Stromal cell of bone marrow (primary cell): ENCODE results near the gene FAM219A.
A peak's percentile ranks its signal among the peaks of the same experiment; 100 is the strongest.
"Not testable (repeated sequence)": the region's sequence is repeated elsewhere in the genome, so short reads cannot be mapped to it uniquely, and the experiment has no call there.

ENCODE experiments used
- DNase-seq: peaks from one replicate; pipeline ENCODE4 v3.0.0-alpha.2; 2012; ENCODE audit warnings: low read depth

The FAM219A gene

DNA sequence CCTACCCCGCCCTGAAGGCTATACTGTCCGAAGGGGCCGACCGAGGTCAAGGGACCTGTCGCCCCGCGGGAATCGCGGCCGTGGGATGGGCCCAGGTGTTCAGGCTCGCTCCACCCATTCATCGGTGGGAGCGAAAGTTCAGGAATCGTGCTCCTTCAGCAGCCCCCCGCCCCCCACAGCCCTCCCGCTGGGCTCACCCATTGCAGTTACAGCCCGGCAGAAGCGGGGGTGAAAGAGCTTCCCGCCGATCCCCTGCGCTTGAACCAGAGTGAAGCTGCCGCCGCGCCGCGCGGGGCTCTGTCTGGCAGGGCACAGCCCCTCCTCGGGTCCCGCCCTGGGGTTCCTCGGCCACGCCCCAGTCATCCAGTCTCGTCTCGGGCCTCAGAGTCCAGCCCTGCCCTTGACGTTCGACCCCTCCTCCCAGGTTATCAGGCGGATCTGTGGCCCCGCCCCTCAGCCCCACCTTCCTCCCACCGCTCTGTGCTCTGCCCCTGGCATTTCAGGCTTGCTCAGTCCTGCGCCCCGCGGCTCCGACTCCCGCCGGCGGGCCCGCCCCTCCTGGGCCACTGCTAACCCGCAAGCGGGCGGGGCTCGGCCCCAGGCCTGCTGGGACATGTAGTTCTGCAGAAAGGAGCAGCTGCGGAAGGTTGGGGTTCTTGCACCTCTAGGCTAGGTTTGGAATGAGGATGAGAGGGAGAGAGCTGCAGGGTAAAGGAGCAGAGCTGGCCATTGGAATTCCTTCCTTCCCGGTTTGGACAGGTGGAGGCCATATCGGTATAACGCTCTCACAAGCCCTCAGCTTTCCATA, 81.6 kb downstream of the FAM219A start, which contains the start of gene MYORG:
Gene MYORG, minus strand, starts transcription at position 303 of the 808 bp plus-strand sequence. CDS start 3,955 bp downstream, outside the sequence.
- peak; percentile 54 for DNase-seq

DNA sequence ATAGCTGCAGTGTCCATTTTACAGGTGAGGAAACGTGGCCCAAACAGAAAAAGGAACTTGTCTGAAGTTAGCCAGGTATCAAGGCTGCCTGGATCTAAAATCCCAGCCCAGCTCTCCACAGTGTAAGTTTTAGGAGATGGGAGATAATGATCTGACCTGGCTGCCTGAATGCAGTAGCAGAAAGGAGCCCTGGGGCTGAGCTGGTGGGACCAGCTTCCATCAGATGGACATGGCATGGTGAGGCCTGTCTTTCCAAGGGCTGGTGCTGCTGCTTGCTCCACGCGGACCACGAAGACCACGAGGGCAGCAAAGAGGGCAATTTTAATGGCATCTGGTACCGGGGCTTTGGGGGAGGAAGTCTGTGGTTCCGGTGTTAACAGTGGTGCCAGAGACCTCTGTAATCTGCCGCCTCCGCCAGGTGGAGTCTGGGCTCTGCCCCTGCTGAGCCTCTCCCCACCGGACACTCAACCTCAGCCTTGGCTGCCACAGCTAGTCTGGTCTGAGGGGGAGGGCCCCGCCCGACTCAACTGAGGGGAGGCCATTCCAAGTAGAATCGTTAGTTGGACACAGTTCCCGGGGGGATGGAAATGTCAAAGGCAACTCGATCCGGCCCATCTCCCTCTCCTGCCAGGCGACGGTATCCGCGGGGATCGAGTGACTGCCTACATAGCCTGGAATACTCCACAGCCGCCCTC, 82.3 kb downstream of the FAM219A start:
- no peak for DNase-seq

DNA sequence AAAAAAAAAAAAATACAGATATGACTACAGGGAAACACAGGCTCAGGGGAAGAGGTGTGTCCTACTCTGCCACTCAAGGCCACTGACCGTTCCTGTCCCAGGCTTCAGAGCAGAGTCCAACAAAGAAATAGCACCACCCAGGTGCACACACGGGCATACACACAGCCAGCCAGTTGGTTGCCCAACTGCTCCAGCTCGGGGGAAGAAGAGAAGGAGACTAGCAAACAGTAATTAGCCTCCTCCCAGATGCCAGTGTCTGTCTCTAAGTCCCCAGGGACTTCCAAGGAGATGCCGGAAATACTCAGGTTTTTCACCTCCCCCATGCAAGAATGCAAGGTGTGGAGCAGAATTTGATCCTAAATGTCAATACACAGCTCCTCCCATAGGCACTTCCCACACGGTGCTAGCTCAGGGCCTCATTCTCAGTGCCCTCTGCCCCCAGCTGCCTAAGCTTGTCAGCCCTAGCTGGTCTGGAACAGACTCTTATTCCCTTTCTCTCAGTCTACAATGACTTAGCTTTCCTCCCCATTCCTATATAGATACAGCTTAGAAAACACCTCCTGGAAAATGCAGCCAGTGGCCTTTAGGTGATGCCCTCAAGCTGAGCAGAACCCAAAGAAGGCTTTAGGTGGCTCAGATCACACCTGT, 83.3 kb downstream of the FAM219A start:
- DNase-seq, result no peak

DNA sequence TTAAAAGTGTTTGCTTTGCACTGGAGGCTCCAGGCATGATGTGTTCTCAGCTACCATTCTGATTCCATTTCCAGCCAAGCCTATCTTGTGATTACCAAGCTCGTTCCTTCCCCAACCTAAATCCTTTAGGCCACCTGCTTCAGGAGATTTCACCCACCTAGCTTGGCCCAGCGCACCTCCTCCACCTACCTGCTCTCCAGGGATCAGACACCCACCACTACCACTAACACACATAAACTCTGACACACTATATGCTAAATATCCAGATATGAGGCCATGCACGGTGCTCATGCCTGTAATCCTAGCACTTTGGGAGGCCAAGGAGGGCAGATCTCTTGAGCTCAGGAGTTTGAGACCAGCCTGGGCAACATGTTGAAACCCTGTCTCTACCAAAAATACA, 84.0 kb downstream of the FAM219A start:
- no peak for DNase-seq

DNA sequence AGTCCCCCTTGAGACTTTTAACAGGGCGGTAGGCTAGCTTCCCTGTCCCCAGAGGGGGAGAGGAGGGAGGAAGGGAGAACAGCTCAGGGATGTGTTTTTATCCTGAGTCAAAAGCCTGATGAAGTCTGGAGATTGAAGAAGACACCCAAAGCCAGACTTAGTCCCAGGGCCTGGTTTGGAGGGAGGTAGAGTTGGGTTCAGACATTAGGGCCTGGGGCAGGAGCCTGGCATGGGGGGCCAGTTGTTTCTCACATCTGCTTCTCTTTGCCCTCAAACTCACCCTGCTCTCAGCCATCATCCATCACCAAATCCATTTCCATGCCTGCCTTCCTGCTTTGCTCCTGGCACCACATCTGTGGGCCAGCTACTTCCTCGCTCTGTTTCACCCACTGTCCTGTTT, 84.6 kb downstream of the FAM219A start:
- no peak for DNase-seq

DNA sequence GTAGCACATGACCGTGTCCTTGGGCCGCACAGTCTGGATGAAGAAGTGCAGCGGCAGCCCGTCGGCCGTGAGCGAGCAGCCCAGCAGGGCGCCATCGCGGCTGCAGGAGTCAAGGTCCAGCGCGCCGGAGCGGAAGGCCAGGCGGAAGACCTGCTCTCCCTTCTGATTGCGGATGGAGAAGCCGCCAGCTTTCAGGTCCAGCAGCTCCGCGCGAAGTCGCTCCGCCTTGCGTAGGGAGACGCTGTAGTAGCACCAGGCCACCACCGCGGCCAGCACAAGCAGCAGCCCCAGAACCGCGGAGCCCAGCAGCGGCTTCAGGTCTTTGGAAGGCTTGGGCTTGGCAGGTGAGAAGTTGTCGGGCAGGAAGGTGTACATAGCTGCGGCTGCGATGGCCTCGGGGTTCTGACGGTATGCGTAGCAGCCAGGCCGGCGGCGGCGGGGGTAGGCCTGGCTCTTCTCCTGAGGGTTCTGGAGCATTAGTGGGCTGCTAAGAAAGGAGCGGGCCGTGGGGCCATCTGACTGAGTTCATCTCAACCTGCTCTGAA, 85.8 kb downstream of the FAM219A start:
- no peak for DNase-seq

DNA sequence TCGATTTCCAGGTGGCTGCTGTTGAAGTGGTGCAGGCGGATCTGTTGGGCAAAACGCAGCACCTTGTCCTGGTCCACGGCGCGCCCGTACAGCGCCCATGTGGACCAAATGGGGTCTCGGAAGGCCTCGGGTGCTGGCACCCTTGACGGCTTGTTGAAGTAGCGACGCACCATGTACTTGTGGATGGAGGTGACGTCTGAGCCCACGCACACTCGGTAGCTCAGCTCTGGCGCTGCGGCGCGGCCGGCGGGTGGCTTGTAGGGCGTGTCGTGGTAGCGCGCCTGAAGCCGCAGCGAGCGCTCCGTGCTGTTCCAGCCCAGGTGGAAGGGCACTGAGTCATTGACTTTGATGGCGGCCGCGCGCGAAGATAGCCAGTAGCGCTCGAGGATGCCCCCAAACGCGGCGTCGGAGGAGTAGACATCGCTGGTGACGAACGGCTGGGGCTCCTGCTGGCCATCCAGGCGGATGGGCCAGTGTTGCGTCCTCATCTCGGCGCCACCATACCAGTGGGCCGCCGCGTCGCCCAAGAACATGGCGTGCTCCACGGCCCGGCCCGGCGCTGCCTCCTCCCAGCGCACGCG, 86.4 kb downstream of the FAM219A start:
- DNase-seq, result no peak

DNA sequence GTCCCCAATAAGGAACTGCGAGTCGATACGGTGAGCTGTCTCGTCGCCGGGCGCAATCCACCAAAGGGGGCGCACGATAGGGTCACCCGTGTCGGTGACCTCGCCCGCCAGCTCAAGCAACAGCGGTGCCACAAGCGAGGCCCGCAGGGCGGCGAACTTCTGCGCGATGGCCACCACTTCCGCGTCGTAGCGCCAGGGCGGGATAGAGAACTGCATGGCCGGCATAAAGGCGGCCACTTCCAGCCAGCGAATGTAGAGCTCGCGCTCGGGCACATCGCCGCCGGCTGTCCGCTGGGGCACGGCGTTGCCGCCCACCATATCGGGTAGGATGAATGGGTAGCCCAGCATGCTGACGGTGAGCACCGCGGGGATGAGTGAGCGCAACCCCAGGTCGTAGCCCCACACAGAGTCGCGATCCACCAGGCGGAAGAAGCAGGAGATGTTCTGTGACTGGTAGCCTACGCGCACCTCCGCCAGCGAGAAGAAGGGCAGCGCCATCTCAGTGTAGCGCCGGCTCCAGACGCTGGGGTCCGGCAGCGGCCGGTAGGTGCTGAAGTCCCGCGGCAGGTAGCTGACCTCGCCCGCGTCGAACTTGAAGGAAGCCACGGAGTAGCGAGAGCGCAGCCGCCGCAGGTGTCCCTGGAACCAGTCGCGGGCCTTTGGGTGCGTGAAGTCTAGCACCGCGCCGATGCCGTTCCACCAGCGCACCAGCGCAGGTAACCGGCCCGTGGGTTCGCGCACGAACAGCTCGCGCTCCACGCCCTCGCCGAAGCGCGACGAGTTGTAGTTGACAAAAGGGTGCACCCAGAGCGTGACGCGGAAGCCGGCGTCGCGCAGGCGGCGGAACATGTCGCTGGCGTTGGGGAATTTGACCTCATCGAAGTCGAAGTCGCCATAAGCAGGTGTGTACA, 87.1 kb downstream of the FAM219A start:
- no peak for DNase-seq

DNA sequence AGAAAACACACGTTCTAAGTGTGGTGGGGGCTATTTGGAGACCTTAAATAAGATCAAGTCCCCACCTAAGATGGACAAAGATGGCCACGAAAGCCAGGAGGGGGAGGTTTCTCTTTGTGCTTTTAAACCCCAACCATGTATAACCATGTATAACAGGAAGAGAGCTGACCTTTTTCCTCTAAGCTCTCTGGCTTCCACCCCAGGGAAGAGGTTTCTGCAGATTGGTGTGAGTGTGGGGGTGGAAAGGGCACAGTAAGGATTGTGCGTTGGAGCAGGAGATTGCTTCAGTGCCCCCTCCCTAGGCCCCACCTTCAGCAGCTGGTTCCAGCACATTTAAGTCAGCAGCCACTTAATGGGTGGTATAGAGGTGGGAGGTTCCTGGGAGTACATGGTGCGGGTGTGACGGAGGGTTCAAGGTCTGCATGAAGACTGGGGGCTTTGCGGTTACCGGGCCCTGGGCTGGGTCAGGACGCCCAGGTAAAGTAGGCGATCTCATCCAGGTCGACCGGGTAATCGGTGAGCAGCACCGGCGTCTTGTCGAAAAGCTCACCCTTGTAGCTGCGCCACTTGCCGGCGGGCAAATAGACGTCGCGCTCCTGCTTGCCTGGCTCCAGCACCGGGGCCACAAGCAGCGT, 87.9 kb downstream of the FAM219A start:
- DNase-seq, result no peak

DNA sequence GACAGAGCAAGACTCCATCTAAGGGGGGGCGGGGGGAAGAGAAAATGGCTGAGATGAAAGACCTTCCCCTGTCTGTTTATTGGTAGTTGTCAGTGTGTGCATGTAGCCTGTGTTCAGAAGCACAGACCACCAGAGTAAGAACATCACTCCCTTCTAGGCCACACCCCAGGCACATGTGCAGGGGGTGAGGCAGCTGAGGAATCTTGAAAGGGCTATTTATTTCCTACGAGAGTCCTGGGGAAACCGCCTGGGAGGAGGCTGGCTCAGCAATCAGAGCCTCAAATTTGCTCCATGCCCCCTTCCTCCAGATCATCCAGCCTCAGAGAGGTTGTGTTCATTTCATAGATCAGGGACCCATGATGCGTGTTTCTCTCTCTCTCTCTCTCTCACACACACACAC, 88.7 kb downstream of the FAM219A start:
- DNase-seq, result no peak

DNA sequence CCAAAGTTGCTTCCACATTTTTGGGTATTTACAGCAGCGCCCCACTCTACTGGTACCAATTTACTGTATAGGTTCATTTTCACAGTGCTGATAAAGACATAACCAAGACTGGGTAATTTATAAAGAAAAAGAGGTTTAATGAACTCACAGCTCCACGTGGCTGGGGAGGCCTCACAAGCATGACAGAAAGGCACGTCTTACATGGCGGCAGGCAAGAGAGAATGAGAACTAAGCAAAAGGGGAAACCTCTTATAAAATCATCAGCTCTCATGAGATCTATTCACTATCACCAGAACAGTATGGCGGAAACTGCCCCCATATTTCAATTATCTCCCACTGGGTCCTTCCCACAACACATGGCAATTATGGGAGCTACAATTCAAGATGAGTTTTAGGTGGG, 89.6 kb downstream of the FAM219A start:
- DNase-seq, result not testable (repeated sequence)

DNA sequence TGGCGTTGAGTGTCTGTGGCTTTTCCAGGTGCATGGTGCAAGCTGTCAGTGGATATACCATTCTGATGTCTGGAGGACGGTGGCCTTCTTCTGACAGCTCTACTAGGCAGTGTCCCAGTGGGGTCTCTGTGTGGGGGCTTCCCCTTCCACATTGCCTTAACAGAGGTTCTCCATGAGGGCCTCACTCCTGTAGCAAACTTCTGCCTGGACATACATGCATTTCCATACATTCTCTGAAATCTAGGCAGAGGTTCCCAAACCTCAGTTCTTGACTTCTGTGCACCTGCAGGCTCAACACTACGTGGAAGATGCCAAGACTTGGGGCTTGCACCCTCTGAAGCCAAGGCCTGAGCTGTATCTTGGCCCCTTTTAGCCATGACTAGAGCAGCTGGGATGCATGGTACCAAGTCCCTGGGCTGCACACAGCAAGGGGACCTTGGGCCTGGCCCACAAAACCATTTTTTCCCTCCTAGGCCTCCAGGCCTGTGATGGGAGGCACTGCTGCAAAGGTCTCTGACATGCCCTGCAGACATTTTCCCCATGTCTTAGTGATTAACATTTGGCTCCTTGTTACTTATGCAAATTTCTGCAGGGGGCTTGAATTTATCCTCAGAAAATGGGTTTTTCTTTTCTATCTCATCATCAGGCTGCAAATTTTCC, 90.5 kb downstream of the FAM219A start:
- not testable (repeated sequence) for DNase-seq

DNA sequence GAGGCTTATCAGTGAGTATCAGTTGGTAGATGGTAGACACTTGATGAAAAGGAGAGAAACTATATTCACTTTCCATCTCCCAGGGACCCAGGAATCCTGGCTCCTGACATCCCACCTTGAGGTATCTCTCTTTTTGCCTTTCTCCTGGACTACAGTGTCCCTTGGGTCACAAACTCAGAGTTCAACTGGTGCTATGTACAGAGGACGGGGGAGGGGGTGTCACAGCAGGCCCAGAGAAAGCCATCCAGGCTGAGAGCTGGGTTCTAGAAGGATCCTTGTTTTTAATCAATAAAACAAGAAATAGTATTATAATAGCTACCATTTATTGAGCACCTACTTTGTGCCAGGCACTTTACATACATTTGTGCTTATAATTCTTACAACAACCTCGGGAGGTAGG, 92.0 kb downstream of the FAM219A start:
- no peak for DNase-seq

DNA sequence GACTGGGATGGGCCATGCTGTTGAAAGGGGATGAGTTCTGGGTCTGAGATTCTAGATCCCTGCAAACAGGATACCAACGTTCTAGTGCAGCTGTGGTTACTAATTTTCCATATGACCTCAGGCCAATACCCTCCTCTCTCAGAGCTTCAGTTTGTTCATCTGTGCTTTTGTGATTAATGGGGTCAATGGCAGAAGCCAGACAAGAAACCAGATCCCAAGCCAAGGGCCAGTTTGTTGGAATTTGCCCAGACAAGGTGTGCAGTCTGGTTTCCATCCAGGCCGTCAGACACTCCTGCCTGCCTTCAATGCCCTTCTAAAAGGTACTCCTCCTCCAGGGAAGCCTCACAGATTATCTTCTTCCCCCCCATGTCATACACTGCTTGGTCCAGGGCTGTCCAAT, 93.1 kb downstream of the FAM219A start:
- DNase-seq, result no peak

DNA sequence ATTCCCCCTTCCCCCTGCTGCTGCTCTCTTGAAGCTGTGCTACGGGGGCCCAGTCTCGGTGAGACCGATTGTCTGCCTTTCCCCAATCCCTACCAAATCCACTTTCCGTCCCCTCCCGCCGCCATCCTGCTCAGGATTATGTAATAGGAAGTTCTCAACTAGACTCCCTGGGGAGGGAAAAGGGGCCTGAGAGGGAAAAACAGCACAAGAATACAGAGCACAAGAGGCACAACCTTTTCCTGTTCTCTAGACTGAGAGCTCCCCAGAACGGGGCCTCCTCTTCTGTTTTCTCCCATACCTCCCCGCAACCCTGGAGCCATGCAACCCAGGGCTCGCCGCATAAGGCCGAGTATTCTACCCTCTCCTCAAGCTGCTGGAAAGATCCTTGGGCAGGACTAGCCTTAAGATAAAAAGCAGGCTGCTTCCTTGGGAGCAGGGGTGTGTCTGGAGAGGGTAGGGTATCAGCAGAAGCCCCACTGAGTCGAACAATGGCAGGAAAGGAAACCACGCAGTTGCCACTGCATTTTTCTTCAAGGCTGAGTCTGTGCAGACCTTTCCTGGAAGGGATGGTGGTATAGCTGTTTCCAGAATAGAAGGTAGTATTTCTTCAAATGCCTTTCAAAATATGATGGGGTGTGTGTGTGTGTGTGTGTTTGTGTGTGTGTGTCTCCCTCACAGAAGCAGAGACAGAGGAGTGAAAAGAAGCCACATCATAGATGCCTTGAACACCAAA, 94.6 kb downstream of the FAM219A start:
- no peak for DNase-seq

DNA sequence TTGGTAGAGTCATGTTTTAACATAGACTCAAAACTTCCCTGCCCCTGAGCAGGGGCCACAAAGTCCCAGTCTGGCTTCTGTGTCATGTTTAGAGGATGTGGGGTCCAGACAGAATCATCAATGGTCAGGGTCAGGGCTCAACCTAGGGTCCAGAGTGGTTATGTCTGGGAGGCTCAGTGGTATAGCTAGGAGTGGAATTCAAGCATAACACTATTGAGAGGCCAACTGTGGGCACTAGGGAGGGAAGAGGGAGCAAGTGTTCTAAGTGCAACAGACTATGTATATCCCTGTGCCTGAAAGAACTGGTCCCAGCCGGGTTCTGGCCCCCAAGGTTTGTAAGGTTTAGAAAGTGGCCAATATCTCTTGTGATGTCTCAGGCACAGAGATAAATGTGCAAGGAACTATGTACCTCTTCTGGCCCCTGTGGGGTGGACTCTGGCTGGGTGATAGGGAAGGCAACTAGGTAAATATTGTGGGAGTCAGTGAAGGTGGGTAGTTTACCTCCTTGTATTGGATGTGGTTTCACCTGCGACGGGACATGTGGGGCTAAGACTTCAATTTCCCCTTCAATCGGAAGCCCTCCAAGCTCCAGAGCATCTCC, 95.7 kb downstream of the FAM219A start:
- DNase-seq, result no peak

DNA sequence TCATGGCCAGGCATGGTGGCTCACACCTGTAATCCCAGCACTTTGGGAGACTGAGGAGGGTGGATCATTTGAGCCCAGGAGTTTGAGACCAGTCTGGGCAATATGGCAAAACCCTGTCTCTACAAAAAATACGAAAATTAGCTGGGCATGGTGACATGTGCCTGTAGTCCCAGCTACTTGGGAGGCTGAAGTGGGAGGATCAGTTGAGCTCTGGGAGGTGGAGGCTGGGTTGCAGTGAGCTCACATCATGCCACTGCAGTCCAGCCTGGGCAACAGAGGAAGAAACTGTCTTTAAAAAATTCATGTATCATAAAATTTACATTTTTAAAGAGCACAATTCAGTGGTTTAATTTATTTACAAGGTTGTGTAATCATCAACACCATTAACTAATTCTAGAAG, 105.4 kb downstream of the FAM219A start:
- DNase-seq, result not testable (repeated sequence)

DNA sequence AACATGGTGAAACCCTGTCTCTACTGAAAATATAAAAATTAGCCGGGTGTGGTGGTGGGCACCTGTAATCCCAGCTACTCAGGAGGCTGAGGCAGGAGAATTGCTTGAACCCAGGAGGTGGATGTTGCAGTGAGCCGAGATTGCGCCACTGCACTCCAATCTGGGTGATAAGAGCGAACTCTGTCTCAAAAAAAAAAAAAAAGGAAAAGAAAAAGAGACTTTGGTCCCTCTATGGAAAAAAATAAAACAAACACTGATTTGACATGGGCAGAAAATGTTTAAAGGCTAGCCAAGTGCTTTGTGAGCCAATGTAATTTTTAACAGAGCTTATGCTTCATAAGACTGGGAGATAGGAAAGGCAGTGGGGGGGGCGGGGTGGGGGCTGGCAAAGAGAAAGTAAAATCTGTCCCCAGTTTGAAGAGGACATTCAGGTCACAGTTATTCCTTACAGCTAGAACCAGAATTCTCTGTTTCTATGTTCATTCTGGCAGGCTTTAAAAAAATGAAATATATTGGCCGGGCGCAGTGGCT, 106.2 kb downstream of the FAM219A start:
- not testable (repeated sequence) for DNase-seq

DNA sequence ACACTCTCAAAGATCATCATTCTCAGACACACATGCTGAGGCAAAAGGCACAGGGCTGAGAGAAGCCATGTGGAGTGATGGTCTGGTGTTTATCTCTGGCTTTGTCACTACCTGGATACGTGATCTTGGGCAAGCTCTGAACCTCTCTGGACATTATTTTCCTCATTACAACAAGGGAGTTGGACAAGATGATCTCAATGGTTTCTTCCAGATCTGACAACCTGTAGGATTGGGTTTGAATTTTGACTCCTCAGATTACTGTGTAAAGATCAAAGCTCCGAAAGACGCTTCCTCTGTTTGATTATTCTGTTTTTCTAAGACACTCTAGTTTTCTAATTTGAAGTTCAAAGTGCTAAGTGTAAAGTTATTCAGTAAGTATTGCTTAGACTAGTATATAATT, 109.0 kb downstream of the FAM219A start:
- no peak for DNase-seq
